CD4-positive, alpha-beta T cell treated with Interleukin-17A for 1 hour (primary cell): ENCODE data around the gene NAV3.

Source experiments
- DNase-seq: peaks from one replicate; pipeline ENCODE4 v3.0.0-alpha.2; 2020

Gene NAV3

DNA sequence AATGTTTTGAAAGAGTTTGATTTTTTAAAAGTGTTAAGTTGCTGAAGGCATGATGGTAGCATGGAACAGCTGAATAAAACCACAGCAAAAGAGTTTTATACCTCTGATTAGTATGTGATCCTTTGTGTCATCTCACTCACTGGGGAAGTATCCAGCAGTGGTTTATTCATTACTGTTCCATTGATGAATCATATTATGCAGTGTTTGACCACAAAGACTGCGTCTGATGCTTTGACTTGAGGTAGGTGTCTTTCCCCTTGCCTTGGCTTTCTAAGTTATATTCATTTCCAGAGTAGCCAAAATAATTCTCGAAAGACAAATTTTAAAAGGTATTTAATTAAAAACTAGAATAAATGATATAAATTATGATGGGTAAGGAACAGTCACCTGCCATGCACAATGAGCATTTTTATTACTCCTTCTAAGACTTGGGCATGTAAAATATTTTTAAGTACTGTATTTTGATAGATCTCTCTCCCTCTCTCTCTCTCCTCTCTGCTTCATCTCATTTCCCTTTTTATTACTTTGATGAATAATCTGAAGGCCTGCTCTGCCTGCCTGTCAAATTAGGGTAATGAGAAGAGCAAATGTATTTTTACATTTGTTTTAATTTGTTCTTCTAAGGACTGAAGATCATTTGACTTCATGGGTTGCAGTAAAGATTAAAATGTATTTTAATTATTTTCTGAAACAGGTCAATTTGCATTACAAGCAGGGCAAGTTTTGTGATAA, 164.9 kb downstream of the NAV3 start:
- DNase-seq, result no peak

- no peak for DNase-seq
Measured at GRCh38 chr12:77996670-77997069, 166.0 kb downstream of the NAV3 start.

DNA sequence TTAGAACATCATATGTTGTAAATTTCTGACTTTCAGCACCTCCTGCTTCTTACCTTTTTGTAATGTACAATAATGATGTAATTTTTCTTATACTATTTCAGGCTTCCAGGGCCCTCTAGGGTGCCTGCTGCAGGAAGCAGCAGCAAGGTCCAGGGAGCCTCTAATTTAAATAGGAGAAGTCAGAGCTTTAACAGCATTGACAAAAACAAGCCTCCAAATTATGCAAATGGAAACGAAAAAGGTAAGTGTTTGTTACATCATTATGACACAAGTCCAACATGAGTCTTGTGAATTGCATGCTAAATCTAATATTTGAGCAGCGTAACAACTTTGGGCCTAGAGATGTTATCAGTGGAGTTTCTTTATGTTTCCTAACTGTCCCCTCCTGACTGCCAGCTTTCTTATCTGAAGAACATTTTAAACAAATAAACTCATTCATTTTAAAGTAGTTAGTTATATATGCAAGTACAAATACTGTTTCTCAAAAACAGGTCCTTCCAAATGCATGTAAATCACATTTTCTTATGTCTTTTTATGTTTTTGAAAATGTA, 167.6 kb downstream of the NAV3 start:
- DNase-seq, result no peak

DNA sequence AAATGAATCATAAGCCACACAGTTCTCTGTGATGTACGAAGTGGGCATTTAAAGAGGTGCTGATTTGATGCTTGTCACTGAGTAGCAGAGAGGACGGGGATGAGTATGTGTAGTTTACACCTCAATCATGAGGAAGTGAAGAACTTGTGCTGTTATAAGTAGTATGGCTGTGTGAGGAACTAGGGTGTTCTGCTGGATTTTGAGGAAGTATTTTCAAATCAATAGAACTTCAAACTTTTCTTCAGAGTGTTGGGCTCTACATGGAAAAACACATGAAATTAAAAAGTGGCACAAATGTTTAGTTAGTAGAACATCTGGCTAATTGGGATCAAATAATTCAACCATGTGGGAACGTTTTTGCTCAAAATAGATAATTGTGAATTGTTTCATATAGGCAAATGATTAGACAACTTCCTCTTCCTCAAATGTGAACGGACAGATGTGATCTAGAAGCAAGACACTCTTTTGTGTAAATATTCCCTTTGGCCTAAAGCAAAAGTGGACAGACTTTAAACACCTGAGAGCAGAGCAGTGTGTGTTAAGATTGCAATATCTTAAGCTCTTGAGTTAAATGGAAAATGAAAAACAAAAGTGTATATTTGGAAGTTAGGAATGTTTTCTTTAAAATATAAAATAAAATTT, 168.5 kb downstream of the NAV3 start:
- no peak for DNase-seq

DNA sequence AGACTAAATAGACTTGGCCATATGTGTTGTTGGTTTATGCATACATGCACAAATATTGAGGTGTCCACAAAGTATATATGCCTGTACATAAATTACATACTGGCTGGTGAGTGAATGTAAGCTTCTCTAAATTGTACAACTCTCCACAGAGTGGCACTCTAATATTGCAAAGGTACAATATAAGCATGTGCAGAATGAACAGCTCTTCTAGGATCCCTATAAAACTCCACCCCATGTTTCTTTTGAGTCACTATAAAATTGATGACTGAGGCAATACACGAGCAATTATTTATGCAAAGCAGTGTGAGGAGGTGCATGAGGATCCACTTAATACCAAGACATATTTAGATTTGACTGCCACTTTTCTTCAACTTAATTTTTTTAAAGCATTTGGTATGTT, 172.2 kb downstream of the NAV3 start:
- no peak for DNase-seq

GRCh38 chr12:78004249-78005093, 173.8 kb downstream of the NAV3 start:
- no peak for DNase-seq

GRCh38 chr12:78005094-78005492, 174.4 kb downstream of the NAV3 start:
- no peak for DNase-seq

DNA sequence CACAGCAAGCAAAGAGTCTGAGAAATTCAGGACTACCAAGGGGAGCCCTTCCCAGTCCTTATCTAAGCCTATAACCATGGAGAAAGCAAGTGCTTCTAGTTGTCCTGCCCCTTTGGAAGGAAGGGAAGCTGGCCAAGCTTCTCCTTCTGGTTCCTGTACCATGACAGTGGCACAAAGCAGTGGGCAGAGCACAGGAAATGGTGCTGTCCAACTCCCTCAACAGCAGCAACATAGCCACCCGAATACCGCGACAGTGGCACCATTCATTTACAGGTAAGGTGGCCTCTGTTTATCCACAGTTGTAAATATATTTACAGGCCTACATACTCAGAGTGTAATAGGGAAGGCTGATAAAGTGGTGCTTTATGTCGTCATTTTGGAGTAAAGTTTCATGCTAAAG, 176.5 kb downstream of the NAV3 start:
- DNase-seq, result no peak

GRCh38 chr12:78009031-78009430, 178.3 kb downstream of the NAV3 start:
- no peak for DNase-seq

GRCh38 chr12:78018171-78018910, 187.6 kb downstream of the NAV3 start:
- no peak for DNase-seq

- DNase-seq, result no peak
Measured at GRCh38 chr12:78018939-78019338, 188.2 kb downstream of the NAV3 start.

DNA sequence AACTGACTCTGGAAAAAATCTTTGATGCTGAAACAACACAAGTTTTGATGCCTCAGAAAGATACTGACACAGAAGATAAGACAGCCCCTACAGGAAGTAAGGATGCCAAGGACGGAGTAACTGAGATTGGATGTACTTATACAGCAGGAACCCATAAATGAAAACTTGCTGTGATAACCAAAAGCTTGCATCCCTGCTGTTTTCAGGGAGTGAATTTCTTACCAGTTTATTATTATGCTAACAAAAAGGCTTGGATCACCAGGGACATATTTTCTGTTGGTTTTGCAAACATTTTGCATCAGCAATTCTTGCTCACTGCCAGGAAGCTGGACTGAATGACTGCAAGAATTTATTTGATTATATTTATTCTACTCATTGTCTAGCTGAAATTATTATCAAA, 197.7 kb downstream of the NAV3 start:
- DNase-seq, result no peak

GRCh38 chr12:78034025-78034424, 203.3 kb downstream of the NAV3 start:
- no peak for DNase-seq

- DNase-seq, result no peak
Measured at GRCh38 chr12:78035901-78036606, 205.4 kb downstream of the NAV3 start.

DNA sequence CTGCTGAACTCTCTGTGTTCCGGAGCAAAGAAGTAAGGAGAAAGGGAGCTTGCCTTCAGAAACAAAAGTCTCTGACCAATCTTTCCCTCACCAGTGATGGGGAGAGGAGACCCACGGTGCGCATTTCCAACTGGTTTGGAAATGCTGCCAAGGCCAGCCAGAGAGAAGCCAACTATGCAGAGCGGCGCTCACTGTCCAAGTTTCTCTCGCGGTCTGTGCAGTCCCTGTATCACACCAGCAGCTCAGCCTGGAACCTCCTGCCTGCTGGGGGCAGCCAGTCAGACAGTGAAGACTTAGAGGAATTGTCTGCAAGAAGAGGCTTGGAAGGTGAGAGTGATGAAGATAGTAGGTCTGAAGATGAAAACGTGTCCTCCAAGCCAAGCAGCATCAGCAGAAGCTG, 206.2 kb downstream of the NAV3 start:
- DNase-seq, result no peak

DNA sequence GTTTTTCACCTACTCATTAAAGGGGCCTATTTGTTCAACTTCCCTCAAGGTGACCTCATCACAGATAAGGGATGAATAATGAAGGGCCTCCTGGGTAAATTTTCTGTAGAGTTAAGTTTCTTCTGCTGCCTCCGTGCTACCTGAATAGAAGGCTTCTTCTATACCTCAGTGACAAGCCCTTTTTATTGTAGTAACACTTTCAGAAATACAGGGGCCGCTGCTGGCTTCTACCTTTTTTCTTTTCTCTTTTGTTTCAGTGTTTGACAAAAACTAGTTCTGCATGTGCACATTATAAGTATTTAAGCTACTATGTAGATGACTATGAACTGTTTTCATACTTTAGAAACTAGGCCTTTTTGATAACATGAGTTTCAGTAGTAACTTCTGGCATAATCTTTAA, 207.0 kb downstream of the NAV3 start:
- no peak for DNase-seq

GRCh38 chr12:78038541-78038940, 207.8 kb downstream of the NAV3 start:
- no peak for DNase-seq

- DNase-seq, result no peak
Measured at GRCh38 chr12:78038986-78039385, 208.3 kb downstream of the NAV3 start.

- no peak for DNase-seq
Measured at GRCh38 chr12:78040111-78040510, 209.4 kb downstream of the NAV3 start.

GRCh38 chr12:78050790-78051189, 220.1 kb downstream of the NAV3 start:
- DNase-seq, result no peak

DNA sequence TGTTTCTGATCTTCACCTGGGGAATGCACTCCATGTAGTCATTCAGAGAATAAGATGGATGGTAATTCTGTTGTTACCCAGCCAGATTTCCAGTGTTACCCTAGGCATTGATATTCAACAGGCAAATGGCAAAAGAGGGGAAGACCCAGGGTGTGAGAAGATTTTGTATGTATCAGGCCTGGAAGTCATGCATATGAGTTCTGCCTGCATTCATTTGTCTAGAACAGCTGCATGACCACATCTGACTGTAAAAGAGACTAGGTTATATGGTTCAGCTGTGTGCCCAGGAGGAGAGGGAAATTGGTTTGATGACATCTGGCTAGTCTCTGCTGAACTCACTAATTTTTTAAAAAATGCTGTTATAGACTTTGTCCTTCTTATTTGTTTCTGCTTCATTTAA, 224.9 kb downstream of the NAV3 start:
- DNase-seq, result no peak

- DNase-seq, result no peak
Measured at GRCh38 chr12:78057075-78057474, 226.4 kb downstream of the NAV3 start.
